ENCODE measurements around the gene HBB.

HBB gene

DNA sequence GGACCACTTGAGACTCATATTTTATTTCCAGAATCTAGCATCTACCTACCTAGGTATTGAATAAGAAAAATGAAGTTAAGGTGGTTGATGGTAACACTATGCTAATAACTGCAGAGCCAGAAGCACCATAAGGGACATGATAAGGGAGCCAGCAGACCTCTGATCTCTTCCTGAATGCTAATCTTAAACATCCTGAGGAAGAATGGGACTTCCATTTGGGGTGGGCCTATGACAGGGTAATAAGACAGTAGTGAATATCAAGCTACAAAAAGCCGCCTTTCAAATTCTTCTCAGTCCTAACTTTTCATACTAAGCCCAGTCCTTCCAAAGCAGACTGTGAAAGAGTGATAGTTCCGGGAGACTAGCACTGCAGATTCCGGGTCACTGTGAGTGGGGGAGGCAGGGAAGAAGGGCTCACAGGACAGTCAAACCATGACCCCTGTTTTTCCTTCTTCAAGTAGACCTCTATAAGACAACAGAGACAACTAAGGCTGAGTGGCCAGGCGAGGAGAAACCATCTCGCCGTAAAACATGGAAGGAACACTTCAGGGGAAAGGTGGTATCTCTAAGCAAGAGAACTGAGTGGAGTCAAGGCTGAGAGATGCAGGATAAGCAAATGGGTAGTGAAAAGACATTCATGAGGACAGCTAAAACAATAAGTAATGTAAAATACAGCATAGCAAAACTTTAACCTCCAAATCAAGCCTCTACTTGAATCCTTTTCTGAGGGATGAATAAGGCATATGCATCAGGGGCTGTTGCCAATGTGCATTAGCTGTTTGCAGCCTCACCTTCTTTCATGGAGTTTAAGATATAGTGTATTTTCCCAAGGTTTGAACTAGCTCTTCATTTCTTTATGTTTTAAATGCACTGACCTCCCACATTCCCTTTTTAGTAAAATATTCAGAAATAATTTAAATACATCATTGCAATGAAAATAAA lies 2.1 kb downstream of the HBB start:
- no peak for DNase-seq

DNA sequence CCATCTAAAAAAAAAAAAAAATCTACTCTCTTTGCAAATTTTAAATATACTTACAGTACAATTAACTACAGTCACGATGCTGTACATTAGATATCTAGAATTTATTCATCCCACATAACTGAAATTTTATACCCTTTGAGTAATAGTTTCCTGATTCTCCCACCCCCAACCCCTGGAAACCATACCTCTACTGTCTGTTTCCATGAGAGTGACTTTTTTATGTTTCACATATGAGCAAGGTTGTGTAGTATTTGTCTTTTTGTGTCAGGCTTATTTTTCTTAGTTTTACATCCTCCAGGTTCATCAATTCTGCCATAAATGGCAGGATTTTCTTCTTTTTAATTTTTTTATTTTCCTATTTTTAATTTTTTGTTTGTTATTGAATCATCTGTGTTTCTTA lies 3.2 kb downstream of the HBB start:
- no peak for DNase-seq

DNA sequence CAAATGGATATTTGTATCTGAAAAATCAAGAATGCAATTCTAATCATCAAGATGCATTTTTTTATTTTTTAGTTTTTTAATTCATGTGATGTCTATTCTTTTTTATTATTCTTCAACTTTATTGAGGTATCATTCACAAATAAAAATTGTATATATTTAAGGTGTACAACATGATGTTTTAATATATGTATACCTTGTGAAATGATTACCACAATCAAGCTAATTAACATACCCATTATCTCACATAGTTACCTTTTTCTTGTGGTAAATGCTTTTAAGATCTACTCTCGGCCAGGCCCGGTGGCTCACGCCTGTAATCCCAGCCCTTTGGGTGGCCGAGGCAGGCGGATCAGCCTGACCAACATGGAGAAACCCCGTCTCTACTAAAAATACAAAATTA lies 3.7 kb downstream of the HBB start:
- DNase-seq: no peak

DNA sequence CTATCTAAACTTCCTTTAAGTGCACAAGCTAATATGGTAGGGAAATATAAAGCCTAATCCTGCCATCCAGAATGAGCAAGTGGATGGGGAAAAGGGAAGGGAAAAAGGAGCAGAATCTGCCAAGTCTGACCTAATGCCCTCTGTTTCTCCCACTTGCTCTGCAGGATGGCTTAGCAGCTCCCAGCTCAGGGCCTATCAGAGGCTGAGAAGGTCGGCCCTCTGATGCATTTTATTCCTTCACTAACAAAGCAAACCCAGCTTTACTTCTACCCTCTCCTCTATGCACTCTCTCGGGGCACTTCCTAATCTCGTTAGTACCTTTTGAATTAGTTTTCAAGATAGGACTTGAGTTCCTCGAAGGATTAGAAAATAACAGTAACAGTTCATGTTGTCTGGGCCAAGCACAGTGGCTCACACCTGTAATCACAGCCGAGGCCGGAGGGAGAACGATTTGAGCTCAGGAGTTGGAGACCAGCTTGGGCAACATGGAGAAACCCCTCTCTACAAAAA lies 16.4 kb downstream of the HBB start:
- DNase-seq: no peak

DNA sequence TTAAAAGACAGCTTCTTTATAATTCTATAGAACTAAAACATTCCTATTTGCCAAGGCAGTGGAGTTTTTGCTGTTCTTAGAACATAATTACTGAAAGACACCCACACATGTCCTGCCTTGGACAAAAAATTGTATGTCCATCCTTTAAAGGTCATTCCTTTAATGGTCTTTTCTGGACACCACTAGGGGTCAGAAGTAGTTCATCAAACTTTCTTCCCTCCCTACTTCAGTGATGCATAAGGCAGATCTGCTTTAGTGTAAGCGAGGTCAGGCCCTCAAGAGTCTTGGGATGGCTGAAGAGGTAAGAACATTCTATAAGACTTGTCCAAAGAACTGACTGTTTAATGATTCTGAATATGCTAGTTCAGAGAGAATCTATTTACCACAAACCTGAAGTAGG lies 22.1 kb downstream of the HBB start:
- DNase-seq: no peak

DNA sequence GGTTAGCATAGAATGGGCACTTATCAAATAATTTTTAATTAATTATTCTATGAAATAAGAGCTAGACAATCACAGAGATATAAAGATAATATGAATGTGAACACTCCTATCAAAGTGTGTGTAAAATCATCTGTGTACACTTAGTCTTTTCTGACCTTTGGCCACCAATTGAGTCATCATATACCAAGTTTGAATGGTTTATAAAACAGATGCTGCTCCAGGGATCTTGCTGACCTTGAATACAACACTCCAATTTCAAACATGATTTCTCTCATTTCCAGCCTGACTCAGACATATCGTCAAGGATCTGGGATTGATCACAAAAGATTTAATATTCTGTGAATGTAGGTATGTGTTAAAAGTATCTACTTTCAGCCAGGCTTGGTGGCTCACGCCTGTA lies 23.5 kb downstream of the HBB start:
- DNase-seq: no peak

DNA sequence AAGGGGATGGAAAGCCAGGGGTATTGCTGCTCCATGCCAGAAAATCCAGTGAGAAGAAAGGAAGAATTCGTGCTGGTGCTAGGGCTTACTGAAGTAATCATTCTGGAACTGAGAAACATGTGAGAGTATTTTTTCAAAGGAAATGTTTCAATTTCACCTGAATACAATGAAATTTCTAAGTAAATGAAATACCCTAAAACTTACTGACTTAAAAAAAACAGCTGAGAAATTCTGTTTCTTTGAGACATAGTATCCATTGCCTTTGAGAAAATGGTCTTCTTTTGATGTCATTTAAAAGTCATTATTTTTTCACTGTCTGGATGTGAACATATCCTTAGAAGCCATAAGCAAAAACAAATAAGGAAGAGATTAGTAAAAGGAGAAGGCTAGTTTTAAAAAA lies 26.3 kb downstream of the HBB start, which contains the start of gene OR51V1:
Gene OR51V1 (minus strand): TSS at position 101 of the 400 bp plus-strand sequence. CDS start 0 bp downstream, at position 101.
- DNase-seq: no peak

DNA sequence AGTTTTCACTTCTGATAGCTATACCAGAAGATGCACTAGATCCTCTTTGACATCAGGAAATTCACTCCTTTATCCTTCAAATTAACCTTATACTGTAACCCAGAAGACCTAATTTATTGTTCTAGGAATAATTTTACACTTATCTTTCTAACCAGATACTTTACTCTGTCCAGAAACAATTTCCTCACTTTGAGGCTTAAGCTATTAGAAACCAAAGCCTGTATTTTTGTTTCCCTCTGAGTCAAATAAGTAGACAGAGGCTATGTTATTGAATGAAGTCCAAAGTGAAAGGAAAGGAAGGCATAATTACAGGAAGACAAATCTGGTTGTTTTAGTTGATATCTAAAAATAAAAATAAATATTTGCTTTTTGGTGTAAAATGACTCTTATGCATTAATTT lies 28.6 kb downstream of the HBB start:
- no peak for DNase-seq

DNA sequence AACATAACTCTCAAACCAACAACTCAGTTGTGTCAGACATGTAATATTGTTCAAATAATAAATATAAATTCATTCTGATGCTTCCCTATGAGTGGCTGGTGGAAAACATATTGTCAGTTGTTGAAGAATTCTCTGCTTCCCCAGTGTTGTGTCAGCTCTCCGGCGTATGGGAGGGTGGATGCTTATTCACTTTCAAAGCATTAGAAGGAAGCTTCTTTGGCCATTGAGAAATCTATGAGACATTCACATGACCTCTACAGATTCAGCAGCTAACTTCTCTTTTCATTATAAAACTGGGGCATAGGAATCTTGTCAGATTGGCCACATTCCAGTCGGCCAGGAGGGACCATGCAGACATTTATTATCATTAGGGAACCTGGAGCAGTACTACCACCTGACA lies 29.3 kb downstream of the HBB start:
- no peak for DNase-seq

DNA sequence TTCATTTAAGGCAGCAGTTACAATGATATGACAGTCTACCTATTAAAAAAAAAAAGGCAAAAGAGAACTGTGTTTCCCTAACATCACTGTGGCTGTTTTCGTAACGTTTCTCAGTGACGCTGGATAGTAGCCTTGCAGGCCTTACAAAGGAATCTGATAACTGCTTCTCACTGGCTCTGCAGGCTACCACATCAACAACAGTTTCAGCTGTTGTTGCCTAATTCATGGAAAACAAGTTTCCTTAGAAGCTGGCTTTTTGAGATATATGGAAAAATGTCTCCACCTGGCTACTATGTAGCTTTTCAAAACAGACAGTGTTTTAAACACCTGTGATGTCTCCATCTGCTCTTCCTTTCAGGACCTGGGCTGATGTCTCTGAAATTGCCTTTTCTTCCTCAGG lies 30.1 kb downstream of the HBB start:
- no peak for DNase-seq

DNA sequence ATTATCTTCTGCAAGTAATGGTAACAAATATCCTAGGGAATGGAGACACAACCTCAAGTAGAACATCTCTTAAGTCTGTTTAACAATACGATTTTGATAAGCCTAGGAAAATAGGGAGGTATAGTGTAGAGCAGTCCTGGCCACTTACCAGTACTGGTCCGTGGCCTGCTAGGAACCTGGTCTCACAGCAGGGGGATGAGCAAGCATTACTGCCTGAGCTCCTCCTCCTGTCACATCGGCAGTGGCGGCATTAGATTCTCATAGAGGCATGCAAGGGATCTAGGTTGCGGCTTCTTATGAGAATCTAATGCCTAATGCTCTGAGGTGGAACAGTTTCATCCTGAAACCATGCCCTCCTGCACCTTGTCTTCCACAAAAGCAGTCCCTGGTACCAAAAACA lies 30.8 kb downstream of the HBB start:
- no peak for DNase-seq

DNA sequence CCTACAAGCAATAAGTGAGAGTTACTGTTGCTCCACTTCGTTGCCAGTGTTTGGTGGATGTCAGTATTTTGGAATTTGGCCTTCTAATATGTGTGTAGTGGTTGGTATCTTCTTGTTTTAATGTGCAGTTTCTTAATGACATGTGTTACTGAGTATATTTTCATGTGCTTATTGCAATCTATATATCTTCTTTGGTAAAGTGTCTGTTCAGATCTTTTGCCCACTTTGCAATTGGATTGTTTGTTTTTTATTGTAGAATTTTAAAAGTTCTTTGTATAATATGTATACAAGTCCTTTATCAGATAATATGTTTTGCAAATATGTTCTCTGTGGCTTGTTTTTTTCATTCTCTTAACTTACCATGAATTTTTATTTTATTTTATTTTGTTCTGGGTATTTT lies 34.1 kb downstream of the HBB start:
- no peak for DNase-seq

DNA sequence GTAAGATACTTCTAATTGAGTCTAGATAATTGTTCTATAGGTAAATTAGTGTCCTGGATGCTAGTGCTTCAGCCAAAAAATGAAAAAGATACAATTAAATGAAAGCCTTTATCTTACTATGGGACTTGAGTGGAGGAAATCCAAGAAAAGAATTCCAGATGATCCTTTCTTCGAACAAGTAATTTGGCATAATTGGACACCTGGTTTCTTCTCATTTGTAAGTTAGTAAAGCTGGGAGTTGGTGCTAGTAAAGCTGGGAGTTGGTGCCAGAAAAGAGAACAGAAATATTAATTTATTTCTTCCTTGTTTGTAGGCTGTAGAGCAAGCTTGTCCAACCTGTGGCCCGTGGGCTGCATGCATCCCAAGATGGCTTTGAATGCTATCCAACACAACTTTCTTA lies 38.7 kb downstream of the HBB start:
- DNase-seq: no peak

DNA sequence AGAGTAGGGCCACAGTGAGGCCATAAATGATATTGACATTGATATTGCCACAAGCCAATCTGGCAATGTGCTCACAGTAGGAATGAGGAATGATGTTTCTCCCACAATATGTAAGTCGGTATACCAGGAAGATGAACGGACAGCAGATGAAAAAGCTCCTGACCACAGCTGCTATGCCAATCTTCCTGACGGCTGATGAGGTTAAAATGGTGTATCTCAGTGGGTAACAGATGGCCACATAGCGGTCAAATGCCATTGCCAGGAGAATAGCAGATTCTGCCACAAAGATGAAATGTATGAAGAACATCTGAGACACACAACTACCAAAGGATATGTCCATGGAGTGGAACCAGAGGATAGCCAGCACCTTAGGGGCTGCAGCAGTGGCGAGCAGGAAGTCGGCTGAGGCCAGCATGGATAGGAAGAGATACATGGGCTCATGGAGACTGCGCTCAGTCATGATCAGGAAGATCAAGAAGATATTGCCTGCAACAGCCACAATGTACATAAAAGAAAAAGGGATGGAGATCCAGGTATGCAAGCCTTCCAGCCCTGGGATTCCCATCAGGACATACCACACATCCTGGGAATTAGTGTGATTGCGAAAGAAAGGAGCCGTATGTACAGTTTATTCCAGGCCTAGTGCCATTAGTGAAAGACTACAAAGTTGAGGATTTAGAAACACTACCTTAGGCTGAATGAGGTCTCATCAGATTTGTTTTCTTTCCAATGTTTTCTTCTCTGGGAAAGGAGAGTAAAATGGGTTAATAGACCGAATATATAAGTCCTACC lies 48.6 kb downstream of the HBB start:
- no peak for DNase-seq

All from CD4-positive, alpha-beta T cell treated with Interleukin-12 subunit alpha and Interleukin-12 subunit beta, for 1 hour (primary cell).